ENCODE measurements around the gene HERC6. TPM values are rescaled to one million over a fixed set of nuclear protein-coding genes. Genes with fewer than 3 reads are reported as not detected.

Gene HERC6
- 4.6 and 4.8 TPM in 2 replicates for total RNA-seq

DNA sequence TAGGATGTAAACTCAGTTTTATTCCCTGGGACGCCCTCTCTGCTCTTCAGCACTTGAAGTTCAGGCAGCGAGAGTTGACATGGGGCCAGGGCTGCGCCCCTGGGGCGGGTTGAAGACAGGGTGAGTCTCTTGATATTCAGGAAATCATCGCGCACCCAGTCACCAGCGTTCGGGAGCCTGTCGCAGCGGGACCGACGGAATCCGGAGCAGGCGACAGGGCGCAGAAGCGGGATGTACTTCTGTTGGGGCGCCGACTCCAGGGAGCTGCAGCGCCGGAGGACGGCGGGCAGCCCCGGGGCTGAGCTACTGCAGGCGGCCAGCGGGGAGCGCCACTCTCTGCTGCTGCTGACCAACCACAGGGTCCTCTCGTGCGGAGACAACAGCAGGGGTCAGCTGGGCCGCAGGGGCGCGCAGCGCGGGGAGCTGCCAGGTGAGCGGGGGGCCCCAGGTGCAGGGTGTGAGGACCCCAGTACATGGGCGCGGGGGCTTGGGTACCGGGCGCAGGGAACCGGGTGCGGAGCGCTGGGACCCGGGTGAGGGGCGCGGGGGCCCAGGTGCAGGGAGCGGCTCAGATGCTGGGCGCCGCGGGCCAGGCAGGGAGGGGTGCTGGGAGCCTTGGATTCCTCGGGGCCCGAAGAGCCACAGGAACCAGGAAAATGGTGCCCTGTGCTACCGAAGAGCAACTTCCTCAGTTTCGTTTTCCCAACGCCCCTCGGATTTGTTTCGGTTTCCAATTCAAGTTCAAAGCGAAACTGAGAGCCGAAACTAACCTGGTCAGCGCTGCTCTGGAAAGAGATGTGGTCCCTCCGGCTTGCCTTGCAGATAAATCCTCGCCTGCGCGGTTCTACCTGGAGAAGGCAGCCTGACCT is at the start of gene HERC6:
HERC6 (plus strand) TSS at position 162 of the 869 bp plus-strand sequence; CDS start at position 232, 70 bp downstream.

DNA sequence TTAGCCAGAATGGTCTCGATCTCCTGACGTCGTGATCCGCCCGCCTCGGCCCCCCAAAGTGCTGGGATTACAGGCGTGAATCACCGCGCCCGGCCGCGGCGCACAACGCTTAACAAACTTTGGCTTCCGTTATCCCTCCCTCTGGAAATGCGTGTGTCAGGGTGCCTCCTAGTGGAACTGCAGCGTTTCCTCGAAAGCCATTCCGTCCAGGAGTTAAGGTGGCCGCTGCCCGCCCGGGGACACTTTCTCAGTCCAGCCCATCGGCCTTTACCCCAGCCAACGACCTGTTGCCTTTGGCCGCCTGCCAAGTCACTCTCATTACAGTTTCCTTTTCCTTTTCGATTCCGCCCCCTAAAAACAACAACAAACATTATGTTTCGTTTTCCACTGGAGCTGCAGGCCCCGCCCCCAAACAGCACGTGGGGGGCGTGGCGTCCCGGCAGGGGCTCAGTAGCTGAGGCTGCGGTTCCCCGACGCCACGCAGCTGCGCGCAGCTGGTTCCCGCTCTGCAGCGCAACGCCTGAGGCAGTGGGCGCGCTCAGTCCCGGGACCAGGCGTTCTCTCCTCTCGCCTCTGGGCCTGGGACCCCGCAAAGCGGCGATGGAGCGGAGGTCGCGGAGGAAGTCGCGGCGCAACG is 78.1 kb downstream of the HERC6 start, which contains the start of gene HERC5:
HERC5 (plus strand) TSS at position 450 of the 637 bp plus-strand sequence; CDS start at position 601, 151 bp downstream.

Other genes with a start within 250 kb of the HERC6 start
- gene ABCG2, start 220.2 kb upstream of the HERC6 start, total RNA-seq = 6.1 and 9.2 TPM in 2 replicates
- gene PPM1K, start 94.3 kb upstream of the HERC6 start, total RNA-seq = 2.5 and 3.9 TPM in 2 replicates
- 2.2 and 3.4 TPM in 2 replicates for gene HERC5, start 78.3 kb downstream of the HERC6 start, total RNA-seq
- gene PYURF, start 144.9 kb downstream of the HERC6 start, total RNA-seq = 70.9 and 95.6 TPM in 2 replicates
- gene HERC3, start 213.6 kb downstream of the HERC6 start, total RNA-seq = 10.7 and 13.0 TPM in 2 replicates

Data from dermis lymphatic vessel endothelial cell (primary cell).